Activated T-cell treated with anti-CD3 and anti-CD28 coated beads, Interleukin-2, amount 50 U/mL, for 48 hours (primary cell): ENCODE measurements around the gene GNAS.

ENCODE experiments used
- DNase-seq, 2 experiments: peaks; one replicate each; pipeline ENCODE4 v3.0.0-alpha.2; 2020

The GNAS gene

DNA sequence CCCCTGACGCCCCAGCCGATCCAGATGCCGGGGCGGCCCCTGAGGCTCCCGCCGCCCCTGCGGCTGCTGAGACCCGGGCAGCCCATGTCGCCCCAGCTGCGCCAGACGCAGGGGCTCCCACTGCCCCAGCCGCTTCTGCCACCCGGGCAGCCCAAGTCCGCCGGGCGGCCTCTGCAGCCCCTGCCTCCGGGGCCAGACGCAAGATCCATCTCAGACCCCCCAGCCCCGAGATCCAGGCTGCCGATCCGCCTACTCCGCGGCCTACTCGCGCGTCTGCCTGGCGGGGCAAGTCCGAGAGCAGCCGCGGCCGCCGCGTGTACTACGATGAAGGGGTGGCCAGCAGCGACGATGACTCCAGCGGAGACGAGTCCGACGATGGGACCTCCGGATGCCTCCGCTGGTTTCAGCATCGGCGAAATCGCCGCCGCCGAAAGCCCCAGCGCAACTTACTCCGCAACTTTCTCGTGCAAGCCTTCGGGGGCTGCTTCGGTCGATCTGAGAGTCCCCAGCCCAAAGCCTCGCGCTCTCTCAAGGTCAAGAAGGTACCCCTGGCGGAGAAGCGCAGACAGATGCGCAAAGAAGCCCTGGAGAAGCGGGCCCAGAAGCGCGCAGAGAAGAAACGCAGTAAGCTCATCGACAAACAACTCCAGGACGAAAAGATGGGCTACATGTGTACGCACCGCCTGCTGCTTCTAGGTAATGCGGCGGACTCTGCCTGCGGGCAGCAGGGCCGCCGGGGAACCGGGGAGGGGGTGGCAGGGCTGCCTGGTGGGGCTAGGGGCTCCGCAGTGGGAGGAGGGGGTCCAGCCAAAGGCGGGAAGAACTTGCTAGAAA lies 2.3 kb downstream of the GNAS start:
- peak in 1 of 2 experiments; percentile 31 for DNase-seq

DNA sequence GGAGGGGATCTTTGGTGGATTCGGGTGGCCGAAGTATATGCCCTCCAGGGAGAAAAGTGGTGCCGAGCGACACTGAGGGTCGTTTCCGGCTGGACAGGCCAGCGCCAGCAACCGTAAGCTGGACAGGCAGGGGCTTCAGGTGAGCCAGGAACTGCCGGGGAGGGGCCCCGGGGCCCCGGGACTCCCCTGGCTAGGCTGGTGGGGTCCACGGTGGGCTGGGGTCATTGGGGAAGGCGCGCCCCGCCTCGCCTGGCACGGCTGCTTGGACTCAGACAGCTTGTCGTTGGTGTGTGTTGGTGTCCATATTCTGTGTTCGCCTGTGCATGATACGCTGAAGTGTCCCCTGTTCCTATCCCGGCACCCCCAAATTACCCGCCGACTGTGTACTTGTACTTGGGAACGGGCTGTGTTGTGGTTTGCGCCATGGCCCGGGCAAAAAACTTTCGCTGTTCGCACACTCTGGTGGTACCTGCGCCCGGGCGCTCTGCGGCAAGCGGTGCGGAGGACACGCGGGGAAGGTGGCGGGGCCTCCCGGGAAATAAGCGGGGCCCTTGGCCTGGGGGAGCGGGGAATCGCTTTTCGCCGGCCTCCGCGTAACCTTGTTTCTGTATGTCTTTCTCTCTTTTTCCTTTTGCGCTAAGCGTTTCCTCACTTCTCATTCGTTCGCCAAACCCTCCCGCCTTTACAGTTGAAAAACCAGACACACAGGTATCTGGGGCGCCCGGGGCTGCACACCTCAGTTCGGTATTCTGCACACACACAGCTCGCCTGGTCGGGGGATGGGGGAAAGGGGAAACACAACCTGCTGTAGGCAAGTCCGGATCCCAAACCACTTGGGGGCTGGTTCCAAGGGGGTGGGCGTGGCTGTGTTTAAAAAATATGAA lies 3.2 kb downstream of the GNAS start:
- DNase-seq: no peak

DNA sequence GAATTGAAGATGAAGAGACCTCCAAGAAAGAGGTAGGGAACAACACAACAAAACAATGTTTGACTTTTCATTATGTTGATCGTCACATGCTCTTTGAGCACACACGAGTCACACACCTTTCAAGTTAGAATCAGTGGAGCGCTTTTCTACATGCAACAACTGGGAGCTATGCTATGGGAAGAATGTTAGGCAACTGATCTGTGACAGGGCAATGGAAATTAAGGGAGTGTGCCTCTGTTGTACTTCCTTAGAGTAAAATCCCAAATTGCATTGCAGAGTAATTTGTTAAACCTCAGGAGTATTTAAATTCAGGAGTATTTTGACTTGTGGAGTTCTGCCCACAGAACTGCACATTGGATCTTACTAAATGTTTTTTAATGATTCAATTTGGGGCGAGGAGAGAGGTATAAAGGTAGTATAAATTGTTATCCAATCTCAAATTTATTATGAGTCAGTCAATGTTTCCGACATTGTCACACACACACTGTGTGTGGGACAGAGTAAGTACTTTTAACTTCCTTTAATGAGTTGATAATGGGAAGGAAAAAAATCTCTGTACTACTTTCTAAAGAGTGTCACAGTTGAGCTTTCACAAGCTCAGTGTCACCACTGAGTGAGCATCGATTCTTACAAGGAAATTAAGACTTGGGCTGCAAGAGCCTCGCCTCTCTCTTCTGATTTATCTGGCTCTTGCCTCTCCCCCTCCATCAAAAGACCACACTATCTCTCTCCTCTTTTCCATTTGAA lies 10.7 kb downstream of the GNAS start:
- no peak for DNase-seq

DNA sequence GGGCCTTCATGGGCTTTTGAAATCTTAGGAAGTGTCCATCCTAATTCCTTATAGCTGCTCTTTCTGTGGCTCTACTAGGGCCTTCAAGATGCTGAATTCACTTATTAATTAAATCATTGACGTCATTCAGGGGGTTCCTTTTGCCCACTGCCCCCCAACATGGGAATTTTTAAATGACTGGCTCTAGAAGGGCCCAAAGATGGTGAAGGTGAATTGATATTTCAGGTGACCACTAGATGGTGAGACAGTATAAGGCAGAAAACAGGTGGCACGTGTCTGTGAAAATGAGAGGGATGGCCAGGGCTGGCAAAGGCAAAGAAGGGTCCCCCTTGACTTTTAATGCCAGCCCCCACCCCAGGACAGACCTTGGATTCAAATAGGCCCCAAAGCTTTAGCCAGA lies 11.8 kb downstream of the GNAS start:
- no peak for DNase-seq

DNA sequence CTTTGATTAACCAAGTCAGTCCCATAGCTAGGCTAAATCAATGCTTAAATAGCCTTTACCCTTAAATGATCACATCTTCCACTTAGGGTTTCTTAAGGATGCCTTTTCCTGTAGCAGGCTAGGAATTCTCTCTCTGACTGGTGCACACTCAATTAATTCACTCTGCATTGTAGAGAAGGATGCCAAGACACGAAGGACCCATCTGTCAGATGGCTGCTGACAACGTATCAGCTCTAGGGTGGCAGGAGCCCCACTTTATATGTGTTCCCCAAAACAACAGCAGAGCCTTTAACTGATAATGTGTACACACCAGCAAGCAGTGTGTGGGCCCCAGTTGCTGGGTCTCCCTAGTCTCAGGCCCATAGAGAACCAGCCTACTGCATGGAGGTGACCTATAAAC lies 13.3 kb downstream of the GNAS start:
- DNase-seq: no peak

DNA sequence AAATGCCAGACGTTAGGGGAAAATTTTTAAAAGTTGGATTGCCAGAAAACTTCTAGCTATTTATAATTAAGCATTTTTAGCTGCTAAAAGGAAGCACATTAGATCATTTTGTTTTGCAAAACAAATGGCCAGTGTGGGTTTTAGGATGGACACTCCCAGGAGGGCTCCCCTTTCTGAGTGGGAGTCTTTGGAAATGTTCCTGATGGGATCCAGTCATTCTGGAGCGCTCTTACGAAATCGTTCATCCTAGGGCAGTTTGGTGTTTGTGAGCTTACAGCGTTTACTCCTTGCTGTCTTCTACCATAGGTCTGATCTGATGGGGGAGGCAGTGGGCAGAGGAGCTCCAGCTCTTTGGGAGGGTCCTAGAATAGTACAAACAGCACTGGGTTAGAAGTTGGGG lies 14.7 kb downstream of the GNAS start:
- DNase-seq: no peak

DNA sequence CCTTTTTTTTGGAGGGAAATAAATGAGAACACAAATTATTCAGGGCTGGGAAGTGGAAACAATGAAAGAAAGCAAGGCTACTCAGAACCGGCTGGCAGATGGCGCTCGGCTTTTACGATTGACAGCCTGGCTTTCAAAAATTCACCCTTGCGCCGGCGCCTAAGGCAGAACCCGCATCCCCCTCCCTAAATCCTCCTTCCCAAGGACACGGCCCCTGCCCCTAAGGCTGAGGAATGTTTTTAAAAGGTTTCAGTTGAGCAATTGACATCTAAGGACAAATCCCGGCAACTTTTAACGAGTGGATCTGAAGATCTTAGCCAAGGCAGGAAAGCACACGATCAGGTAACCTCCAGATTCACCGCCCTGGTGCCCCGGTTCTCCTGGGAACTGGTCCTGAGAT lies 16.3 kb downstream of the GNAS start:
- no peak for DNase-seq

DNA sequence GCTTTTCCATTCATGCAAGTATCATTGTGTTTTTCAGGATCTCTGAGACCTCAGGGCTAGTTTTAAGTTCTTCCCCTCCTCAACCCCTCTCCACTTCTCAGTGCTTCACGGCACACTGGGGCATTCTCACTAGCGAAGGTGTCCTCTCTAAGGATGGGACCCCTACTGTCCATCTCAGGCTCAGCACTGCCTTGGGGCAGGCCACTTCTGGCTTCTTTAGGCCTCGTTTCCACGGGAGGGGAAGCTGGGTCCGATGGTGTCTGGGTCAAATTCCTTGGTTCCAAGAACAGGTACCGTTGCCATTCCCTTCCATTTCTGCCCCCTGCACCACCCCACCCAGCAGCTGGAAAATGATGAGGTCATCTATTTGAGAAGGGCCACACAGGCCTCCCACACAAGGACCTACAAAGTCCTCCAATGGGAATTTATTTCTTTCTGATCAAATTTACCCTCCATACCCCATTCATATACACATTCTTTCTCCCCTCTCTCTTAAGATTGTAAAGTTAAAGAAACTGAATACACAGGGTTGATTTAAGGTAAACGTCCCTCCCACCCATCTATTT lies 17.2 kb downstream of the GNAS start:
- no peak for DNase-seq

DNA sequence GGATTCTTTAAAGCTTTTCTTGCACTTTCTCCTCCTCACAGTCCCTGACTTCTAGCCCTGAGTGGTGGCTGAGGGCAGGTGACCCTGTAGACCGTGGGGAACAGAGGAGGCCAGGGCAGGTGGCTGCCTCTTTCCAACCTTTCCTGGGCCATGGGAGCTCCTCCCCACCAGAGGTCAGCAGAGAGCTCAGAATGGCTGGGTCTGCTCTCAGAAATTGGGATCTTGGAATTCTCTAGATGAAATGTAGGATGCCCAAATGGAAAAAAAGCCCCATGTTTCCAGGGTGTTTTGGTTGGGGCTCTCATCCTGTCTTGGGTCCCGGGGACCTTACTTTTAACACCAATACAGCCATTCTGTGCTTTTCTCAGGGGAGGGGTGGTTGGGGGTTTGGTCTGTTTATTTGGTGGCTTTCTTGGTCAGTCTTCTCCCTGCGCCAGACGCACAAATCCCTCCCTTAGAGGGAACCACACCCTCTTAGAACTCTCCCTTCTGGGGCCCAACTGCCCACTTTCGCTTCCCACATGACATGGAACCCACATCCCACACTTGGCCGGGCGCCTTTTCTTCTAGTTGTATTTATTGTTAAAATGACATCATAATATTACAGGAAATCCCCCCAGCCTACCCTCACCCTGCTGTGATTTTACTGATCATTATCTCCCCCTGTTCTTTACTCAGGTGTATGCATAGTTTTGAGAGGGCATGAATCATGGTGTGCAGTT lies 17.9 kb downstream of the GNAS start:
- peak; percentile 66 to 71 for DNase-seq

DNA sequence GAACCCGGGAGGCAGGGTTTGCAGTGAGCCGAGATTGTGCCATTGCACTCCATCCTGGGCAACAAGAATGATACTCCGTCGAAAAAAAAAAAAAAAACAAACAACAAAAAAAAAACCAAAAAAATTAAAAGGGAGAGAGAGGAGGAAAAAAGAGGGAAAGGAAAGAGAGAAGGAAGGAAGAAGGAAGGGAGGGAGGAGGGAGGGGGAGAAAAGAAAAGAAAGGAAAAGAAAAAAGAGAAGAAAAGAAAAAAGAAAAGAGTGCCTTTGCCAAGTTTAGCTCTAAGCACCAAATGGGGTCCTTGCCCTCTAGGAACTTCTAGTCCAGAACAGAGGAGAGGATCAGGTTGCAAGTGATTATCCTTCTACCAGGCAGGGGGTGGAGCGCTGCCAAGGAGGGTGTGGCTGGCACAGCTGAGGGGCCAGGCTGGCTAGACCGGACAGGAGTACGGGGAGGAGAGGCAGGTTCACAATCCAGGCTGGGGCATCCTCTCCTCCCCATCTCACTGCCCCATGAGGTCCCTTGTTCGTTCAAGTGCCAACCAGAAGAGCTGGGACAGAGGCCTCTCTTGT lies 19.1 kb downstream of the GNAS start:
- no peak for DNase-seq

DNA sequence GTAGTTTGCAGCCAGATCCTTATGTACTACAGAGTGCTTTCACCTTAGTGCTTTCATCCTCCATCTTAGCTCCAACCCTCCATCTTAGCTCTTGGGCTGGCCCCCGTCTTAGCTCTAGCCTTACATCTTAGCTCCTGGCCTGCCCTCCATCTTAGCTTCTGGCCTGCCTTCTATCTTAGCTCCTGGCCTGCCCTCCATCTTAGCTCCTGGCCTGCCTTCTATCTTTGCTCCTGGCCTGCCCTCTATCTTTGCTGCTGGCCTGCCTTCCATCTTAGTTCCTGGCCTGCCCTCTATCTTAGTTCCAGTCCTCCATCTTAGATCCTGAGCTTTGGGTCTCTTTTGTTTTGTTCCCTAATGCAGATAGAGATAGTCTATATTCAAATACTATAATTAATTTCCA lies 22.0 kb downstream of the GNAS start:
- DNase-seq: no peak

DNA sequence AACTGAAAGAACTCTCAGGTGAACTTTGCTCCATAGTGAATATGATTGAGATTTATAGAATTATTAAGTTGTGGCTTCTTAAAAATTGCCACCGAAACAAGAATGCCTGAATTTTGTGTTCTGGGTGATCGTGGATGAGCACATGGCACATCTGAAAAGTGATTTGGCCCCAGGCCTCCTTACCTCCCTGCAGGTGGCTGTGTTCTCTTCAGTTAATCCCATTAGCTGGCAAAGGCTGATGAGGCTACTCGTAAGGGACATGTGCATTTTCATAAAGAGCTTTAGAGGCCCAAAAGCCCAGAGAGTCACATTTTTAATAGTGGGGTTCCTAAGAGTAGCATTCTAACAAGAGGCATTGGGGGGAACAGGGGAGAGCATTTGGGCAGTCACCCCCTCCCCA lies 22.6 kb downstream of the GNAS start:
- DNase-seq: no peak

DNA sequence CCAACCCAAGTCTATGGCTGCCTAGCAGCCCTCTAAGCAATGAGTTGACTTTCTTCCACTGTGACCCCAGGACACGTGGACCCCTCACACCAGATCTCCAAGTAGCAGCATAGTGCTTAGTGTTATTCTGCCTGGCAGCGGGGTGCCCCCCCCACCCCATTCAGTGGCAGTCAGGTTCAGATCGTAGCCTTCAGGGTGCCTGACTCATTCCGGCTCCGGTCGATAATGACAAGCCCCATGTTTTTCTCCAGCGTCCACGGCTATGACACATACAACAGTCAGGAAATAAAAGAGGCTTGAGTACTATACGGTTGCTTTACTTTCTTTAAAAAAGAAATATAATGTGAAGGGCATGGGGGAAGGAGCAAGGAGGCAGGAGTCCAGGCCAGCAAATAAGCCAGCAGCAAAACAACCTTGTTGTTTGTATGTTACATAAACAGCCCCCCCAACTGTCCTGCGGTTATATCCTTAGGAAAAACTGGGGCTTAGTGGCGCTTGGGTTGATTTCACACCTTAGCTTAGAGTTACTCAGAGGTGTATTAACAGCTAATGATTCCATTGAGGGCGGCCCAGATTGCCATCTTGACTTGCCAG lies 23.1 kb downstream of the GNAS start:
- DNase-seq: no peak

DNA sequence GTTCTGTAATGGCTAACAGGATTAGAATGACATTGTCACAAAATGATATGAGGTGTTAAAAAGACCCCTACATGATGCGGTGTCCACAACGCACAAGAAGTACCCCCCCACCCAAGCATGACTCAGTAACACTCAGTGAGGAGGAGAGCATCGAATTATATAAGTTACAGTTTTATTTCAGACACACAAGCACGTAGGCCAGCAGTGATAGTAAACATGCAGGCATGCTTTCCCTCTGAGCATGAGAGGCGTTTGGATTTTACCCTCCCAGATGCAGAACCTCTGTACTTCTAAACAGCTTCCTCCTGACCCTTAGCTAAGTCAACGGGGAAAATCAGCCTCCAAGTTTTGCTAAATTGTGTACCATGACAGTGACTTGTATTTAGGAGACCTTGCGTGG lies 23.9 kb downstream of the GNAS start:
- no peak for DNase-seq

DNA sequence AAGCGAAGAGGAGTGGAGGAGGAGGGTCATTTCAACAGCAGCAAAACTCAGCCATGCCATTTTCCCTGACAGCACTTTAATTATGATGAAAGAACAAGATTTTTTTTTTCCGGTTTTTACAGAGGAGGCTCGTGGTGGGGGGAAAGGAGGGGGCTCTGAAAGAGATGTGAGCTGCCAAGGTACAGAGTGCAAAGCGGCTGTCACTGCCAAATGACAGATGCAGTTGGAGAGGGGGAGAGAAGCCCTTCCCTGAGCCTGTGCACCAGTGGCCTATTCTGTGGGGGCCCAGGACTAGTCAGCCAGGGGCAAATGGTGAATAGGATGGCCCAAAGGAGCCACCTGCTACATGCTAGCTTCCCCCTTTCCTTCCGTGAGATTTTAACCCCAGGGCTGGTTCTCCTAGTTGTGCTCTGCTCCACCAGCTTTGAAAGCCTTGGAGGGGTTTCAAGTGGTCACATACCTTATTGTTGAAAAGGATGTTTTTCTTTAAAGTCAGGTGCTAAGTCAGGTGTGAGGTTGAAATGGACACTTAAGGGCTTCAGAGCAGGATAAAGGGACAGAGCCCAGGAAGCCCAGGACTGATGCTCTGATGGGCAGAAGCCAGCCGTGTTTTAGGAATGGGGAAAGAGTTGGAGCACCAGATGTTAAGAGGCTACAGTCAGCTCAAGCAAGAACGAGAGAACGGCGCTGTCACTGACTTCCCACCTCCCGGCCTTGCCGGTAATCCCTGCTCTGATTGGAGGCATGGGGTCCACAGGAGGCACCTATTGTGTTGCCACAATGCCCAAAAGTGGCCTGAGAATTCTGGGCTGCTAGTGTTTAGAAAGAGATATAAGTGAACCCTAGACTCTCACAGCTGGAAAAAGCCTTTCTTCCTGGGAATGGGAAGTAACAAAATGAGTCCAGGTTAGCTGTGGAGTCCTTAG lies 24.8 kb downstream of the GNAS start:
- no peak for DNase-seq

DNA sequence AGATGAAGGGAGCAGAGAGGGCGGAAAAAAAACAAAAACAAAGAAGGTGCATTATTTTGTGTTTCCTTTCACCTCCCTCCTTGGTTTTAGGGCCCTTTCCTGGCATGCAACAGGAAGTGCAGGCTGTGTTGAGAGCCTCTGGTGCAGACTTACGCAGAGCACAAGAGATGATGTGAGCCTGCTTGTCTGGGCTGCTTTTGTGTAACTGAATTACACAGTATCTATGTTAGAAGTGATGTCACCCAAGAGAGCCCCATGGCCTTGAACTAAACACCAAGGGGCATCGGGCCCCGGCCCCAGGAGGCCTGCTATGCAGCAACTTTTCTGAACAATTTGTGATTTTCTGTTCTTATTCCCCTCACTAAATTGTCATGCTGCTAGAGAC lies 25.5 kb downstream of the GNAS start:
- DNase-seq: no peak

DNA sequence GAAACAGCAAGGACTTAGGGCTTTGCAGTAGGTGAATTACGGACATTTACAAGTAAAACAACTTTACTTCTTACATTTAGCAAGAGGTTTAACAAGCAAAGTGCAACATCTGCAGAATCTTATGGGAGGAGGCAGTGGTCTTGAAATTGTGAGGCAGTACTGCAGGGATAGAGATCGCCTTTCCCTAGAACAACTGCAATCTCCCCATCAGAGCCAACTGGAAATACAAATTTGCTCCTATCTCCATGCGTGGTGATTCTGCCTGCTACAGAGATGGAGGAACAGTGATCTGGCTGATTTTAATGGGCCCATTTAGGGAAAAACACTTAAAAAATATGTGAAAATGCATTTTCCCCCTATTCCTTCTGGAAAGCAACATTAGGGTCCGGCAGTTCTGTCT lies 25.9 kb downstream of the GNAS start:
- DNase-seq: no peak

DNA sequence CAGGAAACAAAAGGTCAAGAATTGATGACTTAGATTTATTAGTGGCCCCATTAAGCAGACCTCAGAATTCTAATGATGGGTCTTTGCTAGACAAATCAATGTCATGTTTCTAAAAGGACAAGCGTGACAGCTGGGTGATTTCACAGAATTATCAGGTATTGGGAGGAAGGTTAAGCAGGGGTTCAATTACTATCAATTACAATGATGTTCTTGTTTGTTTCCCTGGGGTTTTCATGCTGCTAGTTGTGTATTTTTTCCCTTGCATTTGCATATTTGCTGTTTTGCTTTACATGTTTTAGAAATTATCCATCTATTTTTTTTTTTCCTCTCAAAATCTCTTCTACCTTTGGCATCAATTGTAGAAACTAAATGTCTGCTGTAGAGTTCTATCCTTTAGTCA lies 27.9 kb downstream of the GNAS start:
- DNase-seq: no peak

DNA sequence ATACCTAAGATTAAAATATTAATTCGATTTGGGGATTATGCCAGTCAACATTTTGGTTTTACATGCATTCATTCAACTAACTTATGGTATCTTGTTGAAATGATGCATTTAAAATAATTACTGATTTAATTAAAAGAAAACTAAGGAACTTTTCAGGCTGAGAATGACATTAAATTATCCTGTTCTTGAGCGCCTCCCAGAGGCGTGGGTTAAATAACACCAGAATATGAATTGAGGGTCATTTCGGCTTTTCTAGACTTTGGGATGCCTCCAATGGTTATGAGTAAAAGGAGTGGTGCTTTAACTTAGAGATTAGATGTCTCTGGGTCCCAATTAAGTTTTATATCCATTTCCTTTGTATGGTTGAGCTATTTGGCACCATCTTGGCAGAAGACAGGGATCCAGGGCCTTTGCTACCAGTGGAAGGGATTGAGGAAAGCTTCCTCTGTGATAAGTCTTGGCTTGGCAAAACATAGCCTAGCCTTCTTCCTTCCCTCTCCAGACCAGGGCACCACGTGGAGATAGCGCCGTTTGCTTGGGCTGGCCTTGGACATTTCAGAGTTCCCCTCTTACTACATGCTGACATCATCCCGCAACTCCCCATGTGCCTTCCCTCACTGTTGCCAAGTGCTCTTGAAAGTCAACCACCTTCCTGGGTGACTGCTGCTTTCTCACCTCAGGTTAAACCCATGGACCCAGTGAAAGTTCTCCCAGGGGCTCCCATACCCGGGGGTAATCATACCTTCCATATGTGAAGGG lies 28.7 kb downstream of the GNAS start:
- no peak for DNase-seq

DNA sequence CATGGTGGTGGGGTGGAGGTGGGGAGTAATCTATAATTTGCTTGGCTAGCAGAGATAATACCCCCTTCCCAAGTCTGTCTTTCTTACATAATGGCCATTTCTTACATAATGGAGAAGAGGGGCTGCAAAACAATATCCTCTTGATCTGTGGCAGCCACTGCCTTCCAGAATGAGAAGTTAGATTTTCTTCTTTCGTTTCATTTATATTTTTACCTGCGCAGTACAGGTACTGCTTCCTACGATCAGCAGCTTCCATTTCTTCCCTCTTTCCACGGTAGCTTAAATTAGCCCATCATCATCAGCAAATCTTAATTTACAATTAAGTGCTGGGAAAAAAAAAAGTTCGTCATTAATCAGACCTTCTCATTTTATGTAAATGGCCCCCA lies 30.2 kb downstream of the GNAS start:
- DNase-seq: no peak
